Astrocyte of the cerebellum (primary cell): ENCODE data around the gene CISD1.

Experiments
- DNase-seq: peaks from one replicate; pipeline ENCODE4 v3.0.0-alpha.2; 2011; ENCODE audit warnings: low read depth
- H3K4me3 ChIP-seq: 2 replicates; pipeline ENCODE4 v1.5.1; 2011; ENCODE audit warnings: mild to moderate bottlenecking, low read depth, low read length, moderate library complexity
- in situ Hi-C: cut with HindIII; loops from 2 replicates; pipeline ENCODE4 v1.10.0; 2017; ENCODE audit warnings: low sequenced_read_pairs
- TF ChIP-seq, protein P1 (sequence below): IDR thresholded peaks from 2 replicates; pipeline ENCODE4 v1.5.1; 2012; ENCODE audit warnings: low read length, low read depth, moderate library complexity, mild to moderate bottlenecking; ENCODE audit errors: missing control alignments

The CISD1 gene

DNA sequence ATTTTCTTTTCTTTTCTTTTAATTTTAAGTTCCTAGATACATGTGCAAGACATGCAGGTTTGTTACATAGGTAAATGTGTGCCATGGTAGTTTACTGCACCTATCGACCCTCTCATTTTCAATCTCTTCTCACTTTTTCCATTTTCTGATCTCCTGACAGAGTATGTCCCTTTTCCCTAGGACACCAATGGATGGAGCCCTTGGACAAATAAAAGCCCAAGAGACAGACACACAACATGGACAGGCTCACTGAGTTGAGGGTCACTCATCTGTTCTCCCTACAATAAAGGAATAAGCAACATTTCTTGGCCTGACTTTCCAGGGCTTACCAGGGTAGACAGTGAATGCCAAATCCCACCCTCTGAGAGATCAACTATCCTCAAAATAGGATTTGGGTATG is 50.6 kb downstream of the CISD1 start:
- TF ChIP-seq, protein P1, sequence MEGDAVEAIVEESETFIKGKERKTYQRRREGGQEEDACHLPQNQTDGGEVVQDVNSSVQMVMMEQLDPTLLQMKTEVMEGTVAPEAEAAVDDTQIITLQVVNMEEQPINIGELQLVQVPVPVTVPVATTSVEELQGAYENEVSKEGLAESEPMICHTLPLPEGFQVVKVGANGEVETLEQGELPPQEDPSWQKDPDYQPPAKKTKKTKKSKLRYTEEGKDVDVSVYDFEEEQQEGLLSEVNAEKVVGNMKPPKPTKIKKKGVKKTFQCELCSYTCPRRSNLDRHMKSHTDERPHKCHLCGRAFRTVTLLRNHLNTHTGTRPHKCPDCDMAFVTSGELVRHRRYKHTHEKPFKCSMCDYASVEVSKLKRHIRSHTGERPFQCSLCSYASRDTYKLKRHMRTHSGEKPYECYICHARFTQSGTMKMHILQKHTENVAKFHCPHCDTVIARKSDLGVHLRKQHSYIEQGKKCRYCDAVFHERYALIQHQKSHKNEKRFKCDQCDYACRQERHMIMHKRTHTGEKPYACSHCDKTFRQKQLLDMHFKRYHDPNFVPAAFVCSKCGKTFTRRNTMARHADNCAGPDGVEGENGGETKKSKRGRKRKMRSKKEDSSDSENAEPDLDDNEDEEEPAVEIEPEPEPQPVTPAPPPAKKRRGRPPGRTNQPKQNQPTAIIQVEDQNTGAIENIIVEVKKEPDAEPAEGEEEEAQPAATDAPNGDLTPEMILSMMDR: no peak
- no peak overlapping the region for H3K4me3 ChIP-seq
- DNase-seq: no peak
- in situ Hi-C loops: no loop called here

DNA sequence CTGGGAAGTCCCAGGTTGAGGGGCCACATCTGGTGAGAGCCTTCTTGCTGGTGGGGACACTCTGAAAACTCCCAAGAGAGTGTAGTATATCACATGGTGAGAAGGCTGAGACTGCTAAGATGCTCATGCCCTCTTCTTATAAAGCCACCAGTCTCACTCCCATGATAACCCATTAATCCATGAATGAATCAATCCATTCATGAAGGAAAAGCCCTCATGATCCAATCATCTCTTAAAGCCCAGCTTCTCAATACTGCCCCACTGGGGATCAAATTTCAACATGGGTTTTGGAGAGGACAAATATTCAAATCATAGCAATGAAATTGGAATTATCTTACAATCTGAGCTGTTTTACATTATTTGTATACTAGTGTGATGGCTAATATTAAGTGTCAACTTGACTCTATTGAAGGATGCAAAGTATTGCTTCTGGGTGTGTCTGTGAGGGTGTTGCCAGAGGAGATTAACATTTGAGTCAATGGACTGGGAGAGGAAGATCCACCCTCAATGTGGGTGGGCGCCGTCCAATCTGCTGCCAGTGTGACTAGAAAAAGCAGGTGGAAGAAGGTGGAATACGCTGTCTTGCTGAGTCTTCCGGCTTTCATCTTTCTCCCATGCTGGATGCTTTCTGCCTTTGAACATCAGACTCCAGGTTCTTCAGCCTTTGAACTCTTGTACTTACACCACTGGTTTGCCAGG is 51.5 kb downstream of the CISD1 start:
- TF ChIP-seq, protein P1: no peak
- no peak for DNase-seq

DNA sequence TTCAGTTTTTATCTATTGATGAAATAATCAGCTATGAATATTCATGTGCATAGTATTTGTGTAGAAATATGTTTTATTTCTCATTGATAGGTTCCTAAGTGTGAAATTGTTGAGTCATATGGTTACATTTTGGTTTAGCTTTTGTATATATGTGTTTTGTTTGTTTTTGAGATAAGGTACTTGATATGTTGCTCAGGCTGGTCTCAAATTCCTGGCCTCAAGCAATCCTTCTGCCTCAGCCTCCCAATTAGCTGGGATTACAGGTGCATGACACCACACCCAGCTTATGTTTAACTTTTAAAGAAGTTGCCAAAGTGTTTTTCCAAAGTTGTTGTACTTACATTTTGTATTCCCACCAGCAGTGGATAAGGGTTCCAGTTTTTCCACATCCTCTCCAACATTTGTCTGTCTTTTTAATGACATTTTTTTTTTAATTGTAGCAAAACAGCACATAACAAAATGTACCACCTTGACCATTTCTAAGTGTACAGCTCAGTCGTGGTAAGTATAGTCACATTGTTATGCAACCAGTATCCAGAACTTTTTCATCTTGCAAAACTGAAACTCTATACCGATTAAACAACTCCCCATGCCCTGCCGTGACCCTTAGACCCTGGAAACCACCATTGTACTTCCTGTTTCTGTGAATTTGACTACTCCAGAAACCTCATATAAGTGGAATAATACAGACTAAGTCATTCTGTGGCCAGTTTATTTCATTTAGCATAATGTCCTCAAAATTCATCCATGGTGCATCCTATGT is 53.3 kb downstream of the CISD1 start:
- in situ Hi-C loops: no loop called here
- H3K4me3 ChIP-seq: no peak overlapping the region
- no peak for DNase-seq

More for the DNA sequence above, 51.5 kb downstream of the CISD1 start:
- in situ Hi-C loops: no loop called here
- H3K4me3 ChIP-seq: no peak overlapping the region

DNA sequence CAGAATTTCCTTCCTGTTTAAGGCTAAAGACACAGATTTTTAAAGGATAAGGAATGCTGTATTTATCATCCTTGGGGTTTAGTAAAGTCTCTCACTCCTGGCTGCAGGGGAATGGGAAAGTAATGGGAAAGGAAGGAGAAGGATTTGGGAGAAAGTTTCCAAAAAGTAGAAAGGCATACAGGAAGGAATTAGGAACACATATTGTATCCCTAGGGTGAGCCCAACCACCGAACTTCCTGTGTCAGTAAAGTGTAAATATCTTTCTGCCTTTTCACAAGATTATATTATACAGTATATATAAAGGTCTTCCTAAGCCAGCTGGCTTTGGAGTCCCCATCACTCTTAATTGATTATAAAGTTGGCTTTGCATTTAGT is 53.9 kb downstream of the CISD1 start:
- in situ Hi-C loops: no loop called here
- DNase-seq: no peak
- TF ChIP-seq, protein P1: no peak
- H3K4me3 ChIP-seq: no peak overlapping the region

More for the DNA sequence above, 53.3 kb downstream of the CISD1 start:
- TF ChIP-seq, protein P1: no peak

DNA sequence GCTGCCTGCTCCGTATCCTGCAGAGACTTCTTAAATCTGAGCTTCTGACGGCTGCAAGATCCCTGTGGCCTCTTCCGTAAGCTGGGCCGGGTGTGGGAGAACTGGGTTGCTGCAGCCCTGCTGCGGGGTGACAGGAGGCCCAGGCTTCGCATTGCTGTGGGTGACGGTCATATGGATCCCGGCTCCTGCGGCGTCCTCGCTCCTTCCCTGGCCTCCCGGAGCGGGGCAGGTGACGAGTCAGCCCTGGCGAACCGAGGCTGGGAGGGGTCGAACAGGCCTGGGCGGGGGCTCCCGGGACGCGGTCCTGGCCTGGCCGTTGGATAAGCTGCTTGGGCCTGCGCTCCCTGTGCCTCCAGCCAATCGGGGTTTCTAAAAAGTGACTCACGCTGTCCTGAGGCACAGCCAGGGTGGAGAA is 58.0 kb downstream of the CISD1 start:
- in situ Hi-C loops: no loop called here
- no peak for DNase-seq
- peak overlapping the region; percentile 7 for H3K4me3 ChIP-seq
- TF ChIP-seq, protein P1: no peak

DNA sequence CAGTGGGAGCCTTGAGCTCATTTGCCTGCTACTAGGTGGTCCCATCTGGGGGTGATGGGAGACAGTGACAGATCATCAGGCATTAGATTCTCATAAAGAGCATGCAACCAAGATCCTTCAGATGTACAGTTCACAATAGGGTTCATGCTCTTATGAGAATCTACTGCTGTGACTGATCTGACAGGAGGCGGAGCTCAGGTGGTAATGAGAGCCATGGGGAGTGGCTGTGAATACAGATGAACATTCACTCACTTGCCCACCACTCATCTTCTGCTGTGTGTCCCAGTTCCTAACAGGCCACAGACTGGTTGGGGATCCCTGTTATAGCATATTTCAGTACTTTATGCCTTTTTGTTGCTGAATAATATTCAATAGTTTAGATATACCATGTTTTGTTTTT is 59.3 kb downstream of the CISD1 start:
- in situ Hi-C loops: no loop called here
- H3K4me3 ChIP-seq: no peak overlapping the region
- TF ChIP-seq, protein P1: no peak
- DNase-seq: no peak
